A673 (cell line): ENCODE results near the gene STXBP2.

Experiments used
- EZH2 ChIP-seq: fragments of 200-600 bp; sonication (generic); IDR thresholded peaks from 2 replicates; pipeline ENCODE4 v1.6.1; 2017; ENCODE audit warnings: borderline replicate concordance, low read depth, mild to moderate bottlenecking, mixed read lengths, antibody characterized with exemption, low read length; ENCODE audit not compliant: poor library complexity, severe bottlenecking
- TF ChIP-seq, protein P1 (sequence below): fragments of 300-800, 200-600 bp; sonication (generic); conservative IDR thresholded peaks from 2 replicates; pipeline ENCODE4 v1.5.1; 2017; ENCODE audit warnings: low read depth, mild to moderate bottlenecking, antibody characterized with exemption, low read length, moderate library complexity, mixed read lengths

DNA sequence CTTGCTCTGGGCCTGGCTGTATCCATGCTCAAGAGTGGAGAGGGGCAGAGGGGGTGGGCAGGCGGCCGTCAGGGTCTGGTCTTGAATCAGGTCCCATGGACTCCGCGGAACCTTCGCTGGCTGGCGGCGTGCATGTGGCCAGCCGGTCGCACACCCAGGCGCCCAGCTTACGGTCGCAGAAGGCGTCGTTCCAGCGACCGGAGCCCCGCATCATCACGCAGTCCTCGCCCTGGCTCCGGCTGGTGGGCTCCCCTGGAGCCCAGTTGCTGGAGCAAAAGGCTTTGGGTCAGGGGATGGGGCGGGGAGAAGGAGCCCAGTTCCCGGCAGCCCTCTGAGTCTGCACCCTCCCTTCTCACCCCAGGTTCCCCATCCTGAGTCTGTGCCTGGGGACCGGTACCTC lies 52.3 kb downstream of the STXBP2 start:
- TF ChIP-seq, protein P1, sequence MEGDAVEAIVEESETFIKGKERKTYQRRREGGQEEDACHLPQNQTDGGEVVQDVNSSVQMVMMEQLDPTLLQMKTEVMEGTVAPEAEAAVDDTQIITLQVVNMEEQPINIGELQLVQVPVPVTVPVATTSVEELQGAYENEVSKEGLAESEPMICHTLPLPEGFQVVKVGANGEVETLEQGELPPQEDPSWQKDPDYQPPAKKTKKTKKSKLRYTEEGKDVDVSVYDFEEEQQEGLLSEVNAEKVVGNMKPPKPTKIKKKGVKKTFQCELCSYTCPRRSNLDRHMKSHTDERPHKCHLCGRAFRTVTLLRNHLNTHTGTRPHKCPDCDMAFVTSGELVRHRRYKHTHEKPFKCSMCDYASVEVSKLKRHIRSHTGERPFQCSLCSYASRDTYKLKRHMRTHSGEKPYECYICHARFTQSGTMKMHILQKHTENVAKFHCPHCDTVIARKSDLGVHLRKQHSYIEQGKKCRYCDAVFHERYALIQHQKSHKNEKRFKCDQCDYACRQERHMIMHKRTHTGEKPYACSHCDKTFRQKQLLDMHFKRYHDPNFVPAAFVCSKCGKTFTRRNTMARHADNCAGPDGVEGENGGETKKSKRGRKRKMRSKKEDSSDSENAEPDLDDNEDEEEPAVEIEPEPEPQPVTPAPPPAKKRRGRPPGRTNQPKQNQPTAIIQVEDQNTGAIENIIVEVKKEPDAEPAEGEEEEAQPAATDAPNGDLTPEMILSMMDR: no peak
- no peak for TF ChIP-seq EZH2
